SK-N-SH (cell line): Measurements from ENCODE around the gene ZGPAT. TPM values are rescaled to one million over a fixed set of nuclear protein-coding genes. Genes with fewer than 3 reads are reported as not detected.

Experiments used
- CTCF ChIA-PET: fragments of 300-600, 350-600 bp; formaldehyde crosslinking; extraction: SDS; loops from one replicate; lab custom pipeline; 2021; lab: Yijun Ruan, JAX
- POLR2A ChIA-PET: fragments of 350-600 bp; sonication (Branson Sonifier 250); formaldehyde crosslinking; extraction: SDS; loops from one replicate; lab custom pipeline; 2020; ENCODE audit warnings: antibody characterized with exemption, inconsistent platforms; lab: Yijun Ruan, JAX
- DNase-seq: peaks from one replicate; pipeline ENCODE4 v3.0.0; 2012
- H2AFZ ChIP-seq: fragments of 200-600 bp; sonication (generic); 2 replicates; pipeline ENCODE4 v1.8.1; 2016; ENCODE audit warnings: antibody characterized with exemption, mild to moderate bottlenecking, low read depth
- H3F3A ChIP-seq: fragments of 200-600 bp; sonication (generic); replicated peaks from 2 replicates; pipeline ENCODE3; 2016; ENCODE audit warnings: antibody characterized with exemption, mild to moderate bottlenecking; ENCODE audit not compliant: insufficient read depth
- H3K27ac ChIP-seq, 2 experiments: fragments of 200-500 bp in 1 of 2; fragments of 200-600 bp in 1 of 2; sonication (Bioruptor generic) in 1 of 2; sonication (generic), shearing (Covaris generic) in 1 of 2; 2 replicates each; pipeline versions ENCODE4 v1.5.1 to v1.6.1; 2014 to 2016; ENCODE audit warnings: low read depth in 2 of 2, inconsistent platforms in 1 of 2, low read length in 1 of 2, mild to moderate bottlenecking in 1 of 2, mixed read lengths in 1 of 2
- H3K27me3 ChIP-seq: fragments of 200-600 bp; sonication (generic), shearing (Covaris generic); 2 replicates; pipeline ENCODE4 v1.6.1; 2016; ENCODE audit warnings: mixed run types; ENCODE audit not compliant: insufficient read depth
- H3K36me3 ChIP-seq, 2 experiments: fragments of 200-500 bp in 1 of 2; fragments of 200-600 bp in 1 of 2; sonication (Bioruptor generic) in 1 of 2; sonication (generic) in 1 of 2; replicated peaks in 1 of 2; 2 replicates each; pipeline versions ENCODE3 to v1.5.1; 2014 to 2016; ENCODE audit warnings: low read length in 1 of 2, mild to moderate bottlenecking in 1 of 2; ENCODE audit not compliant: insufficient read depth in 2 of 2, control insufficient read depth in 1 of 2
- H3K4me1 ChIP-seq, 2 experiments: fragments of 200-500 bp in 1 of 2; fragments of 200-600 bp in 1 of 2; sonication (Bioruptor generic) in 1 of 2; sonication (generic), shearing (Covaris generic) in 1 of 2; 2 replicates each; pipeline versions ENCODE4 v1.5.1 to v1.6.1; 2014 to 2016; ENCODE audit warnings: low read depth in 1 of 2, low read length in 1 of 2, mixed run types in 1 of 2; ENCODE audit not compliant: insufficient read depth in 2 of 2, control insufficient read depth in 1 of 2
- H3K4me2 ChIP-seq: fragments of 200-600 bp; sonication (generic), shearing (Covaris generic); 2 replicates; pipeline ENCODE4 v1.6.1; 2017; ENCODE audit warnings: mixed run types
- H3K4me3 ChIP-seq, 2 experiments: fragments of 200-500 bp in 1 of 2; fragments of 200-600 bp in 1 of 2; sonication (Bioruptor generic) in 1 of 2; sonication (generic), shearing (Covaris generic) in 1 of 2; 2 replicates each; pipeline versions ENCODE4 v1.5.1 to v1.8.1; 2014 to 2016; ENCODE audit warnings: low read depth in 2 of 2, inconsistent platforms in 1 of 2, low read length in 1 of 2, mild to moderate bottlenecking in 1 of 2, mixed read lengths in 1 of 2, moderate library complexity in 1 of 2
- H3K79me2 ChIP-seq: fragments of 200-600 bp; sonication (generic); 2 replicates; pipeline ENCODE4 v1.8.1; 2017; ENCODE audit warnings: mild to moderate bottlenecking; ENCODE audit not compliant: insufficient read depth
- H3K9ac ChIP-seq: fragments of 200-600 bp; sonication (generic); 2 replicates; pipeline ENCODE4 v1.6.1; 2017; ENCODE audit warnings: mixed run types
- H3K9me2 ChIP-seq: fragments of 200-600 bp; sonication (generic); 2 replicates; pipeline ENCODE4 v1.6.1; 2017; ENCODE audit warnings: mixed run types
- H3K9me3 ChIP-seq: fragments of 200-600 bp; sonication (generic); 2 replicates; pipeline ENCODE4 v1.6.1; 2017; ENCODE audit warnings: mixed run types, mild to moderate bottlenecking, moderate library complexity
- H4K20me1 ChIP-seq: fragments of 200-600 bp; sonication (generic); 2 replicates; pipeline ENCODE4 v1.6.1; 2017; ENCODE audit warnings: mild to moderate bottlenecking, mixed run types; ENCODE audit not compliant: insufficient read depth
- CHD2 ChIP-seq: fragments of 150-350 bp; IDR thresholded peaks from 2 replicates; pipeline ENCODE4 v1.6.1; 2018; ENCODE audit warnings: low read length; ENCODE audit not compliant: partially characterized antibody
- CTCF ChIP-seq: fragments of 200-600 bp; sonication (generic); IDR thresholded peaks from 2 replicates; pipeline ENCODE4 v1.6.1; 2017; ENCODE audit warnings: antibody characterized with exemption, mild to moderate bottlenecking, moderate library complexity
- ELF1 ChIP-seq: IDR thresholded peaks from 2 replicates; pipeline ENCODE4 v1.4.0; 2012
- EP300 ChIP-seq, 2 experiments: IDR thresholded peaks; 2 replicates each; pipeline versions ENCODE4 v1.4.0 to v1.6.1; 2012; ENCODE audit warnings: borderline replicate concordance in 1 of 2, low read depth in 1 of 2, low read length in 1 of 2
- EZH2phosphoT487 ChIP-seq: fragments of 200-600 bp; sonication (generic); IDR thresholded peaks from 2 replicates; pipeline ENCODE4 v1.6.1; 2017; ENCODE audit warnings: low read depth, mixed run types, mild to moderate bottlenecking, antibody characterized with exemption, moderate library complexity, borderline replicate concordance
- FOSL2 ChIP-seq: IDR thresholded peaks from 2 replicates; pipeline ENCODE4 v1.4.0; 2012; ENCODE audit warnings: low read depth, mild to moderate bottlenecking, moderate library complexity, borderline replicate concordance
- FOXM1 ChIP-seq: IDR thresholded peaks from 2 replicates; pipeline ENCODE4 v1.4.0; 2012; ENCODE audit warnings: low read depth, mild to moderate bottlenecking
- GATA2 ChIP-seq: sonication (generic); formaldehyde crosslinking; IDR thresholded peaks from 2 replicates; pipeline ENCODE4 v1.5.0; 2020; ENCODE audit warnings: mild to moderate bottlenecking, missing genetic modification reagents
- JUND ChIP-seq: IDR thresholded peaks from 2 replicates; pipeline ENCODE4 v1.4.0; 2012
- MAX ChIP-seq: IDR thresholded peaks from 2 replicates; pipeline ENCODE4 v1.4.0; 2012; ENCODE audit warnings: low read depth
- MXI1 ChIP-seq: IDR thresholded peaks from 2 replicates; pipeline ENCODE4 v1.6.1; 2012; ENCODE audit warnings: mild to moderate bottlenecking, low read depth, low read length, improper control_type of control experiment
- RAD21 ChIP-seq: IDR thresholded peaks from 2 replicates; pipeline ENCODE4 v1.6.1; 2012; ENCODE audit warnings: mild to moderate bottlenecking, low read length
- RCOR1 ChIP-seq: fragments of 150-350 bp; IDR thresholded peaks from 2 replicates; pipeline ENCODE4 v1.6.1; 2017; ENCODE audit warnings: antibody characterized with exemption, low read length
- RFX5 ChIP-seq: IDR thresholded peaks from 2 replicates; pipeline ENCODE4 v1.6.1; 2012; ENCODE audit warnings: mild to moderate bottlenecking, improper control_type of control experiment, low read length
- RXRA ChIP-seq: IDR thresholded peaks from 2 replicates; pipeline ENCODE4 v1.4.0; 2012; ENCODE audit warnings: low read depth, mild to moderate bottlenecking, borderline replicate concordance
- SIN3A ChIP-seq: IDR thresholded peaks from 2 replicates; pipeline ENCODE4 v1.6.1; 2012; ENCODE audit warnings: low read depth, mild to moderate bottlenecking, low read length, moderate library complexity, borderline replicate concordance
- TAF1 ChIP-seq: IDR thresholded peaks from 2 replicates; pipeline ENCODE4 v1.6.1; 2012; ENCODE audit warnings: low read depth, mild to moderate bottlenecking, low read length, moderate library complexity, borderline replicate concordance
- TEAD4 ChIP-seq: IDR thresholded peaks from 2 replicates; pipeline ENCODE4 v1.4.0; 2012; ENCODE audit warnings: mild to moderate bottlenecking, borderline replicate concordance; ENCODE audit not compliant: insufficient read depth
- YY1 ChIP-seq: IDR thresholded peaks from 2 replicates; pipeline ENCODE4 v1.4.0; 2012; ENCODE audit warnings: low read depth, mild to moderate bottlenecking
- WGBS: methylation state at CpG from one replicate; pipeline ENCODE4 v1.1.6; 2017; ENCODE audit warnings: low lambda C conversion rate; 5-methylcytosine and 5-hydroxymethylcytosine counted together
- polyA plus RNA-seq, 3 experiments: library from polyadenylated mRNA; depleted of rRNA; stranded (reverse); fragments of >200 nt; gene quantifications; 2 replicates each; pipeline ENCODE4 v1.2.3, GENCODE V29; 2012

ZGPAT gene
- polyA plus RNA-seq, 1 of the 3 experiments (the other 2 are of a cell fraction) = 33.7 TPM

GRCh38 chr20:63705232-63706026 lies 2.4 kb upstream of the ZGPAT start:
- no peak overlapping the region for H3K27ac ChIP-seq

GRCh38 chr20:63706027-63706695 lies 1.7 kb upstream of the ZGPAT start:
- Histone ChIP-seq H3K4me2 (peak overlapping the region; percentile 92), H3K9ac (peak overlapping the region; percentile 89; the same call in 1 of the 2 replicates), H2AFZ (no peak overlapping the region), H3K4me3 (peak overlapping the region; percentile 70 to 90; a peak in 3 of 4 replicates), H3K9me2 (no peaks in the 10 kb centered on the region), H3K36me3 (peaks cover 36 to 38% of the 10 kb centered on the region in 2 experiments), H3K27ac (peak overlapping the region in 1 of 2 experiments; percentile 65; a peak in 1 of 4 replicates), H3F3A (peaks cover 4% of the 10 kb centered on the region), H3K9me3 (no peaks in the 10 kb centered on the region), H3K27me3 (no peaks in the 10 kb centered on the region), H4K20me1 (no peaks in the 10 kb centered on the region), H3K79me2 (peaks cover 64% of the 10 kb centered on the region), H3K4me1 (peaks cover 0 to 30% of the 10 kb centered on the region in 2 experiments; a peak in 1 of 4 replicates)
- 65% methylated on average over 11 of the region's 12 CpGs for WGBS
- ChIA-PET CTCF (interaction anchor here (1.1 kb wide), 2 partner anchors 12 to 267 kb away, joined by 3 to 4 read pairs; no protein-coding TSS in a partner anchor), POLR2A (no interaction called here)
- DNase-seq = no peak
- TF ChIP-seq RAD21 (no peak), CHD2 (no peak), ELF1 (no peak), TEAD4 (no peak), MXI1 (no peak), EZH2phosphoT487 (no peak), JUND (no peak), MAX (no peak), RCOR1 (no peak), EP300 (IDR thresholded peaks at IDR 0.05; ENCODE audit: borderline replicate concordance in 1 of 2, low read depth in 1 of 2, low read length in 1 of 2) (no peak), SIN3A (no peak), FOXM1 (no peak), RXRA (no peak)

More at GRCh38 chr20:63705232-63706026, 2.4 kb upstream of the ZGPAT start:
- Histone ChIP-seq H3K9me3 (no peaks in the 10 kb centered on the region), H3K36me3 (peaks cover 29 to 30% of the 10 kb centered on the region in 2 experiments), H3K9me2 (no peaks in the 10 kb centered on the region), H3K4me2 (no peak overlapping the region), H3K9ac (peak overlapping the region; percentile 89; the same call in 1 of the 2 replicates), H3F3A (peaks cover under 1% of the 10 kb centered on the region), H4K20me1 (no peaks in the 10 kb centered on the region), H2AFZ (no peak overlapping the region), H3K4me1 (peaks cover 0 to 30% of the 10 kb centered on the region in 2 experiments; a peak in 1 of 4 replicates), H3K27me3 (no peaks in the 10 kb centered on the region)
- POLR2A ChIA-PET = no interaction called here
- WGBS = 83% methylated on average over 8 of the region's 8 CpGs
- no peak for DNase-seq
- TF ChIP-seq GATA2 (CRISPR knock-in tag) = no peak
- TF ChIP-seq YY1 = no peak
- TF ChIP-seq CTCF = no peak
- no peak for TF ChIP-seq FOSL2
- no peak for TF ChIP-seq RFX5
- no peak for TF ChIP-seq MAX
- no peak for TF ChIP-seq TAF1
- TF ChIP-seq CHD2 = no peak
- no peak for TF ChIP-seq JUND
- no peak for TF ChIP-seq FOXM1
- TF ChIP-seq, all 33 proteins: peak for 0
- Histone ChIP-seq H3K4me3 (no peak overlapping the region), H3K79me2 (peaks cover 56% of the 10 kb centered on the region)
- CTCF ChIA-PET = interaction anchor here (1.1 to 1.8 kb wide), 2 partner anchors 34 to 268 kb away, joined by 4 read pairs; partner anchors contain the start of gene SLC2A4RG
